ENCODE results near the gene OR1K1. TPM values are rescaled to one million over a fixed set of nuclear protein-coding genes. Genes with fewer than 3 reads are reported as not detected.

The OR1K1 gene
- total and polyA plus RNA-seq, 2 of the 13 experiments (the other 11 are each of a cell fraction or from before 2014, with no cell fraction given): not detected

GRCh38 chr9:122820490-122820845 lies 20.5 kb downstream of the OR1K1 start (continued):
- TF ChIP-seq ZNF674 (CRISPR knock-in tag; IDR thresholded peaks at IDR 0.05; ENCODE audit: low read depth) (no peak), ZNF331 (CRISPR knock-in tag; IDR thresholded peaks at IDR 0.05) (no peak), ZNF142 (CRISPR knock-in tag; IDR thresholded peaks at IDR 0.05) (no peak), ZNF660 (CRISPR knock-in tag; IDR thresholded peaks at IDR 0.05; ENCODE audit: borderline replicate concordance, low read depth) (no peak), HNF4A (CRISPR knock-in tag; IDR thresholded peaks at IDR 0.05) (no peak), MED8 (CRISPR knock-in tag; IDR thresholded peaks at IDR 0.05; ENCODE audit: insufficient replicate concordance) (no peak), ZNF550 (CRISPR knock-in tag; IDR thresholded peaks at IDR 0.05; ENCODE audit: borderline replicate concordance) (no peak), ZSCAN30 (CRISPR knock-in tag; IDR thresholded peaks at IDR 0.05) (no peak)

Data from HepG2 (cell line).